Ishikawa (cell line): Measurements from ENCODE around the gene KCNA2.

Experiments used
- CEBPB ChIP-seq: IDR thresholded peaks from 2 replicates; pipeline ENCODE4 v1.6.1; 2012
- FOXM1 ChIP-seq: IDR thresholded peaks from 2 replicates; pipeline ENCODE4 v1.6.1; 2012; ENCODE audit warnings: low read depth, borderline replicate concordance
- RAD21 ChIP-seq: IDR thresholded peaks from 2 replicates; pipeline ENCODE4 v1.6.1; 2012; ENCODE audit warnings: low read depth
- TAF1 ChIP-seq: IDR thresholded peaks from 2 replicates; pipeline ENCODE4 v1.6.1; 2012; ENCODE audit warnings: low read depth, mild to moderate bottlenecking
- YY1 ChIP-seq: IDR thresholded peaks from 2 replicates; pipeline ENCODE4 v1.6.1; 2012; ENCODE audit warnings: low read depth
- TF ChIP-seq, protein P1 (sequence below): IDR thresholded peaks from 2 replicates; pipeline ENCODE4 v1.6.1; 2012
- TF ChIP-seq, protein P2 (sequence below): IDR thresholded peaks from 2 replicates; pipeline ENCODE4 v1.6.1; 2012; ENCODE audit warnings: low read depth, mild to moderate bottlenecking
- TF ChIP-seq, protein P3 (sequence below): IDR thresholded peaks from 2 replicates; pipeline ENCODE4 v1.6.1; 2012

DNA sequence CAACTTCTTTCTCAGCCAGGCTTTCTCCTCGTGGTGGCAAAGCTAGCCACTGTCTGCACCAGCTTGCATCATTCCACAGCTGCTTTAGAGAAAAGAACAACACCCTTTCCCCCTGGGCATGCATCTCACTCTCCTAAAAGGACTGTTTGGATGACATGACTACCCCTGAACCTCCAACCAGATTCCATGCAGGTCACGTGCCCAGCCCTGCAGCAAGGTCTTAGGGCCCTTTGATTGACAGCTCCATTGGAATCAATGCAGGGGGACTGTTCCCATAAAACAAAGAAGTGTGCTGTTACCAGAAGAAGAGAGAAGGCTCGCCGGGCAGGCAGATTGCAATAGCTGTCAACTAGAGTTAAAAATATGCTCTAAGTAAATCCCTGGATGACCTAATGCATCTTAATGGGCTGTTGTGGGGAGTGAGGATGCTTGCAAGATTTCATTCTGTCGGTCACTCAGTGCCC is 24.4 kb downstream of the KCNA2 start:
- TF ChIP-seq, protein P1, sequence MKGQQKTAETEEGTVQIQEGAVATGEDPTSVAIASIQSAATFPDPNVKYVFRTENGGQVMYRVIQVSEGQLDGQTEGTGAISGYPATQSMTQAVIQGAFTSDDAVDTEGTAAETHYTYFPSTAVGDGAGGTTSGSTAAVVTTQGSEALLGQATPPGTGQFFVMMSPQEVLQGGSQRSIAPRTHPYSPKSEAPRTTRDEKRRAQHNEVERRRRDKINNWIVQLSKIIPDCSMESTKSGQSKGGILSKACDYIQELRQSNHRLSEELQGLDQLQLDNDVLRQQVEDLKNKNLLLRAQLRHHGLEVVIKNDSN: 0 out of 2 replicates have a peak, but pooled peaks have one; percentile 44
- TF ChIP-seq FOXM1 (no peak), CEBPB (no peak), RAD21 (no peak), YY1 (no peak), TAF1 (no peak)
- TF ChIP-seq, protein P2, sequence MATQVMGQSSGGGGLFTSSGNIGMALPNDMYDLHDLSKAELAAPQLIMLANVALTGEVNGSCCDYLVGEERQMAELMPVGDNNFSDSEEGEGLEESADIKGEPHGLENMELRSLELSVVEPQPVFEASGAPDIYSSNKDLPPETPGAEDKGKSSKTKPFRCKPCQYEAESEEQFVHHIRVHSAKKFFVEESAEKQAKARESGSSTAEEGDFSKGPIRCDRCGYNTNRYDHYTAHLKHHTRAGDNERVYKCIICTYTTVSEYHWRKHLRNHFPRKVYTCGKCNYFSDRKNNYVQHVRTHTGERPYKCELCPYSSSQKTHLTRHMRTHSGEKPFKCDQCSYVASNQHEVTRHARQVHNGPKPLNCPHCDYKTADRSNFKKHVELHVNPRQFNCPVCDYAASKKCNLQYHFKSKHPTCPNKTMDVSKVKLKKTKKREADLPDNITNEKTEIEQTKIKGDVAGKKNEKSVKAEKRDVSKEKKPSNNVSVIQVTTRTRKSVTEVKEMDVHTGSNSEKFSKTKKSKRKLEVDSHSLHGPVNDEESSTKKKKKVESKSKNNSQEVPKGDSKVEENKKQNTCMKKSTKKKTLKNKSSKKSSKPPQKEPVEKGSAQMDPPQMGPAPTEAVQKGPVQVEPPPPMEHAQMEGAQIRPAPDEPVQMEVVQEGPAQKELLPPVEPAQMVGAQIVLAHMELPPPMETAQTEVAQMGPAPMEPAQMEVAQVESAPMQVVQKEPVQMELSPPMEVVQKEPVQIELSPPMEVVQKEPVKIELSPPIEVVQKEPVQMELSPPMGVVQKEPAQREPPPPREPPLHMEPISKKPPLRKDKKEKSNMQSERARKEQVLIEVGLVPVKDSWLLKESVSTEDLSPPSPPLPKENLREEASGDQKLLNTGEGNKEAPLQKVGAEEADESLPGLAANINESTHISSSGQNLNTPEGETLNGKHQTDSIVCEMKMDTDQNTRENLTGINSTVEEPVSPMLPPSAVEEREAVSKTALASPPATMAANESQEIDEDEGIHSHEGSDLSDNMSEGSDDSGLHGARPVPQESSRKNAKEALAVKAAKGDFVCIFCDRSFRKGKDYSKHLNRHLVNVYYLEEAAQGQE: no peak
- TF ChIP-seq, protein P3, sequence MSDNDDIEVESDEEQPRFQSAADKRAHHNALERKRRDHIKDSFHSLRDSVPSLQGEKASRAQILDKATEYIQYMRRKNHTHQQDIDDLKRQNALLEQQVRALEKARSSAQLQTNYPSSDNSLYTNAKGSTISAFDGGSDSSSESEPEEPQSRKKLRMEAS: no peak
